HG03575 (cell line): ENCODE results near the gene DNAJB1.

ENCODE experiments used
- ATAC-seq: cut with Tn5 transposase; IDR thresholded peaks from one replicate; pipeline ENCODE4 v1.9.1; 2021; ENCODE audit not compliant: unreplicated experiment, insufficient number of reproducible peaks, low FRiP score; ENCODE audit errors: extremely low read depth

DNAJB1 gene

DNA sequence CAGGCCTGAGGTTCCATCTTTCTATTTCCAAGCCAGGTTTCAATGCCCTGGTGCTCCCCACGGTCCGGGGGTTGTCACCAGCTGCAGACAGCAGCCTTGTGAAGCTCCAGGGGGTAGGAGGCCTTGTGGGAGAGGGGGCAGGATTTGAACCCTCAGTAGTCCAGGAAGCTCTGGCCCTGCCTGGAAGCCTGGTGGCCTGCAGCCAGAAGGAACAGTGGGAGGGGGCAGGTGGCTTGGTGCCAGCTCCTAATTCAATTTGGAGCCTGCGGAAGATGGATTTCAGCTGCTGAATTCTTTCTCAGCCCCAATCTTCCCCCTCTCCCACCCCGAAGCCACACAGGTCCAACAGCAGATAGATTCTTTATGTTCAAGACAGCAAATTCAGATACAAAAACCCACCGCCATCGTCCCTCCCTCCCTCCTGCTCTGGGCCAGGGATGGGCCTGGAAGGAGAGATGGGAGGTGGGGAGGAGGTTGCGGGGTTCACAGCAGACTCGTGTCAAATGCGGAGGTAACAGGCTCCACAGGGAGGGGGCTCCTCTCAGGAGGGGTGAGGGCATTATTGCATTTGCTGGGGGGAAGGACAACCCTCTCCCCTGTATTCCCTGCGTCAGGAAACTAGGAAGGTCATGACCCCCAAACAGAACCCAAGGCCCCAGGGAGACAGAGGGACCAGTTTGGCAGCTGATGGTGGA lies 40.6 kb downstream of the DNAJB1 start:
- no peak for ATAC-seq

DNA sequence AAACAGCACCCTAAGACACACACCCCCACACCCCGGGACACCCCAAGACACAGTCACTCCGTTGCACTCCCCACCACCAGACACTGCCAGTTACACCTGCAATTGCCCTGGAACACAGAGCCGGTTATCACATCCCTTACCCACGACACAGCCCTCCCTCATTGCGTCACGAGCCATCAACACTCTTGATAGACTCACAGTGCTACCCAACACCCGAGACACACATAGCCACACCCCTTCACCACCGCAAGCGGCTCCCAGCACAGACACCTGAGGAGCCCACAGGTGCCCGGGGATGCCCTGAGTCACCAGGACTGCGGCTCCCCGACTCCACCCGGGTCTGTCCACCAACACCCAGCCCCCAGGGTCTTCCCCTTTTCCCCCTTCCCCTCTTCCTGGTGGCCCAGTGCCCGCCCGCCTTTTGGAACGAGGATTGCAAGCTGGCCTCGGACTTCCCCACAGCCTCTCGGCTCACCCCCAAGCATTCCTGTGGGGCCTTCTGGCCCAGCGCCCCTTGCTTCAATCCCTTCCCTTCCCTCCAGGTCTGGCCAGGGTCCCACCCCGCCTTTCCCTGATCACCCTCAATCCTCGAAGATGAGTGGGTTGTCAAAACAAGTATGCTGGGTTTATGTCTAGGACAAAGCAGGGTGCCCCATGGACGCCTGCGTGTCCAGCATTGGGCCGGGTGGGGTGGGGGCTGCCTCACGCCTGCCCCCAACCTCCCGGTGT lies 41.4 kb downstream of the DNAJB1 start:
- ATAC-seq: no peak

DNA sequence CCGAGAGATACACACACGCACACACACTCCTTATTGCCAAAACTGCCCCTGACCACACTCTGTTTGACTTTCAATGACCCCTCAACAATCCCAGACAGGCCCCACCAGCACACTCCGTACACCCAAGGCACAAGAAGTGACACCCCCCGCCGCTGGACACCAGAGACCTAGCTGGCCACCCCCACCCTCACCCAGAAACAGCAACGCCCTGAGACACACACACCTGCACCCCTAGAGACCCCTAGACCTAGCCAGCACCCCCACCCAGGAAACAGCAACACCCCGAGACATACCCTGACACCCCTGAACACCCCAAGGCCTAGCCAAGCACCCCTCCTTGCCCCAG lies 41.9 kb downstream of the DNAJB1 start:
- no peak for ATAC-seq

DNA sequence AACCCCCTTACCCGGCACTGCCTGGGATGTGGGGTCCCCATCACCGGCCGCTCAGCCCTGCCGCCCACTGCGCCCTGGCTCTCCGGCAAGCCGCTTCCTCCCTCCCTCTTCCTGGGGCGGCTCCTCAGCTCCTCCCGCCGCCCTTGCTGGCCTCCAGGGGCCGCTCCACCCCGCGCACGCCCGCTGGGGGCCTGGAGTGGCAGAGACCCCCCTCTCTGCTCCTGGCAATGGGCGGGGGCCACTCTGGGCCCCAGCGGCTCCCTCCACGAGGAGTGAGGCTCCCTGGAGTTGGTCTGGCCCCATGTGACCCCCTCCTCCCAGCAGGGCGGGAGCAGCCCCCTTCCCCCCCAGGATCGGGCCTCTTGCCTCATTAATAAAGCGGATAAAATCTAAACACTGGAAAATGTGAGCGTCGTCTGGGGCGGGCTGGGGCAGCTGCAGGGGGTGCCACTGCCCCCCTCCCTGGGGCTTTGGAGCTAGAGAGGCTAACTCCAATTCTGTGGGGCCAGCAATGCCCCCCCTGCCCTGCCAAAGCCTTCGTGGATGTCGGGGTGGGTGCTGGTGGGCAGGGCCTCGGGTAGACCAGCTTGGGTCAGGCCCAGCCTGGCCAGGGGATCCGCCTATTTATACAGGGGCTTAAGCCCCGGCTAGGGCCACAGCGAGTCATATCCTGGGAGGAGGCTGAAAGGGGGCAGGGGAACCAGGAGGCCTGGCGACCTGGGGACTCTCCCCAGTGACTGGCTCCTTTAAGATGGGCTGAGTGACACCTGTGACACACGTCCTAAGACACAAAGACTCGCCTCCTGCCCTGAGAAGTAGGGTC lies 42.7 kb downstream of the DNAJB1 start, which contains the start of gene PTGER1:
Gene PTGER1 (minus strand): TSS at position 104 of the 823 bp plus-strand sequence. CDS start 1,034 bp downstream, outside the sequence.
- ATAC-seq: no peak

DNA sequence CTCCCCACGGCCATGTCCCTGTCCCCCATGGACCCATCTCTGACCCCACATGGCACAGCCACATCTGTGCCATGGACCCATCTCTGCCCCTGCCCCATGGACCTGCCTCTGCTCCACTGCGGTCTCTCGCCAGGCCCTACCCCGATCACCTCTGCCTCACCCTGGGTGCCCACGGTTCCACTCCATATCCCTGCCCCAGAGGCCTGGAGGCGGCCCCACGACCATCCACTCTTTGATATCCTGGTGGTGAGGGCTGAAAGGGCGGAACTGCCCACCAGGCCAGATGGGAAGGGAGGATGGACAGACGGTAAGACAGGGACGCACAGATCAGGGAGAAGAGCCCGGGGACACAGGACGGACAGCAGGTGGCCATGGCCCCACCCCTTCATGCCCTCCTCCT lies 43.4 kb downstream of the DNAJB1 start:
- ATAC-seq: no peak

DNA sequence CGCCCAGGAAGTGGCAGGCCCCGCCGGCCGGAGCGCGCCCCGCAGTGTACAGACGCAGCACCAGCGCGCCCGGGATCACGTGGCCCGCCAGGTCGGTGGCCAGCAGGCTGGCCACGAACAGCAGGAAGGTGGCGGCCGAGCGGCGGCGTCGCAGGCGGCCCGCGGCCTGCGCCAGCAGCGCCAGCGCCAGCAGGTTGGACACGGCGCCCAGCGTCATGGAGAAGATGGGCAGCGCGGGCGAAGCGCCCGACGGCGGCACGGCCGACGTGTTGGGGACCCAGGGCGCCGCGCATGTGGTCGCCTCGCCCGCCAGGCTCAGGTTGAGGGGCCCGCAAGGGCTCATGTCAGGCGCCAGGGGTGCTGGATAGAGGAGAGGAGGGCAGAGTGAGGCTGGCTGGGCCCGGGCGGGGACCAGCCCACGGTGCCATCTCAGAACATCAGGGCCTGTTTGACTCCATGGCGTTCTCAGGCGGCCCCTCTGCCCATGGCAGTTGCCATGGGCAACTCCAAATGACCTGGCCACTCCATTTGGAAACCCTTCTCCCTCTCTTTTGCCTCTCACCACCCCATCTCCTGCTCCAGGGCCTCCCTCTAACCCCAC lies 44.1 kb downstream of the DNAJB1 start:
- no peak for ATAC-seq

DNA sequence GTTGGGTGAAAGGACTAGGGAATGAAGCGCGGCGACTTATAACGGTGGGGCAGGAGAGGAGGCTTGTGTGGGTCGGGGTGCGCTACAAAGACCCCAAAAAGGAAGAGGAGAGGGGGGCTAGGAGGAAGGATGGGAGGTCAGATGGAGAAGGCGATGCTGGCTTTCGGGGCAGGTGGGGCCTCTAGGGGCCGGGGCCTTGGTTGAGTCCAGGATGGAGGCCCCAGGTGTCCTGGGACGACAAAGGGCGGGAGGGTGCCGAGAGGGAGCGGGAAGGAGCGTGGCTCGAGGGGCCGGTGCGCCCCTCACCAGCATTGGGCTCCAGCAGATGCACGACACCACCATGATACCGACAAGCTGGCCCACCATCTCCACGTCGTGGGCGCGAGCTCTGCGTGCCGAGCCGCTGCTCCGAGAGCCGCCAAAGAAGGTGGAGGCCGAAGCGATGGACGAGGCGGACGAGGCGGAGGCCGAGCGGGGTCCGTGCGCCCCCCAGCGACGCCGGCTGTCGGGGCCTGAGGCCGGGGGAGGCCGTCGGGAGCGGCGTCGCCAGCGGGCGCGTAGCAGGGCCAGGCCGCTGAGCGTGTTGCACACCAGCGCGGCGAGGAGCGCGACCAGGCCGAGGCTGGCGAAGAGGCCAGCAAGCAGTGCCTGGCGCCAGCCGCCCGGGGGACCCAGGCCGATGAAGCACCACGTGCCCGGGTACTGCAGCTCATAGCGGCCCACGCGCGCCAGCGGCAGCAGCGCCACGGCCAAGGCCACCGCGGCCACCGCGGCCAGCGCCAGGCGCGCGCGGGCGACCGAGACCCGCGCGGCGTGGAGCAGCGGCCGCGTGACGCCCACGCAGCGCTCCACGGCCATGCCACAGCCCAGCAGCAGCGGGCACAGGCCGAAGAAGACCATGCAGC lies 44.9 kb downstream of the DNAJB1 start:
- ATAC-seq: no peak

DNA sequence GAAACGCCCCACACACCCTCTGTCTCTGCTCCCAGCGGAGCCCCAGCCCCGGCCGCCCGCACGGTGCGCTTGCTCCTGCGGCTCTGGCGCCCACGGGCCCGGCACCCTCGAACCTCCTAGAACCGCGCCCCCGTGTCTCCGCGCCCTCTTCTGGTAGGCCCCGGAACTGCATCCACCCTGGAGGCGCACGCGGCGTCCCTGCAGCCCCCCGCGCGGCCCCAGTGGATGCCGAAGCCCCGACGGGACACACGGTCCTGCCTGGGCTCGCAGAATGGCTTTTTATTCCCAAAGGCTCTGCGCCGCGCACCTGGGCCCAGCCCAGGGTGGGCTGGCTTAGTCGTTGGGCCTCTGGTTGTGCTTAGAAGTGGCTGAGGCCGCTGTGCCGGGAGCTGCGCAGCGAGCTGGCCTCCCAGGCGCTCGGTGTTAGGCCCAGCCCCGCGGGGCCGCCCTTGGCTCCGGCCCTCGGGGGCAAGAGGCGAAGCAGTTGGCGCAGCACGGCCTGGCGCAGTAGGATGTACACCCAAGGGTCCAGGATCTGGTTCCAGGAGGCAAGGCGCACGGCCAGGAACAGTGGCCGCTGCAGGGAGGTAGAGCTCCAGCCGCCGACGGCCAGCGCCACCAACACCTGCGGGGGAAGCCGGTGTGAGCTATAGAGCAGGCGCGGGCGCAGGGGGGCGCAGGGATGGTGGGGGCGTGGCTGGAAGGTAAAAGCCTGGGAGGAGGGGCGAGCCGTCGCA lies 45.8 kb downstream of the DNAJB1 start:
- ATAC-seq: no peak

DNA sequence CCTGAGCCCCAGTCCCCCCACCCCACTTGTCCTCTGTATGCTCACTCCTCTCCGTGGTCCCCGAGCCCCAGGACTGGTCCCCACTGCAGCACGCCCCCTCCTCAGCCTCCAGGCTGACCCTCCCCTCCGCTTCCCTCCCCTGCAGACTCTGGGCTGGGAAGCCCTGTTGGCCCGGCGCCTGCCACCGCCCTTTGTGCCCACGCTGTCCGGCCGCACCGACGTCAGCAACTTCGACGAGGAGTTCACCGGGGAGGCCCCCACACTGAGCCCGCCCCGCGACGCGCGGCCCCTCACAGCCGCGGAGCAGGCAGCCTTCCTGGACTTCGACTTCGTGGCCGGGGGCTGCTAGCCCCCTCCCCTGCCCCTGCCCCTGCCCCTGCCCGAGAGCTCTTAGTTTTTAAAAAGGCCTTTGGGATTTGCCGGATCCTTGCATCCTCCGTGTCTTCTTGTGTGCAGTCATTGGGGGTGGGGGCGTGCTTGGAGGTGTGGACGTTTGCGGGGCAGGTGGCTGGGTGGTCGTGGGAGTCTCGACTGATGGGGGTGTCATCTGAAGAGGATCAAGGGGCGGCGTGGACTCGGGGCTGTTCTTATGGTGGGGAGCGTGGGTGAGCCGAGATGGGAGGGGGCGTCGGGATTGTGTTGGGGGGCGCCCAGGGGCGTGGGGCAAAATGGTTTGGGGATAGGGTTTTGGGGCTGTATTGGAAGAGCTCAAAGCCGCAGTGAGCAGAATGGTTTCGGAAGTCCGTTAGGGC lies 46.6 kb downstream of the DNAJB1 start:
- ATAC-seq: no peak

DNA sequence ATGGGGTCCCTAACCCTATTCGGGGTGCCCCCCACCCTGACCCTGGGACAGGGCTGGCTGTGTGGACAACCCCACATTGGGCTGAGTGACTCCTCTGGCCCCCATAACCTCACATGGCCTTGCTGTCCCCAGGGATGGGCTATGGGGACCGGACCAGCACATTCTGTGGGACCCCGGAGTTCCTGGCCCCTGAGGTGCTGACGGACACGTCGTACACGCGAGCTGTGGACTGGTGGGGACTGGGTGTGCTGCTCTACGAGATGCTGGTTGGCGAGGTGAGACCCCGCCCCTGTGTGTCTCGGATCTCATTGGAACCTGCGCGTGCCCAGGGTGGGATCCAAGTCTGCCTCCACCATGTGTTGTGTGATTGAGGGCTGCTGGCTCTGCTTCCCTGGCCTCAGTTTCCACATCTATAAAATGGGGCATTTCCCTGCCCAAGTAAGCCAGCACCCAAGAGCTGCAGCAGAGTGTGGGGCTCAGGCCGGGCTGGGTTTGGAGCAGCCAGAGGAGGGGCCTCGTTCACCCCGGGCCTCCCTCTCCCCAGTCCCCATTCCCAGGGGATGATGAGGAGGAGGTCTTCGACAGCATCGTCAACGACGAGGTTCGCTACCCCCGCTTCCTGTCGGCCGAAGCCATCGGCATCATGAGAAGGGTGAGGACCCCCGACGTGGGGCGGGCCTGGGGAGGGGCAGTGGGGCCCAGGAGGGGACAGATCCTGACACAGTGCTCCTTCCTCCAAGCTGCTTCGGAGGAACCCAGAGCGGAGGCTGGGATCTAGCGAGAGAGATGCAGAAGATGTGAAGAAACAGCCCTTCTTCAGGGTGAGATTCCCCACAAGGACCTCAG lies 47.9 kb downstream of the DNAJB1 start:
- no peak for ATAC-seq

DNA sequence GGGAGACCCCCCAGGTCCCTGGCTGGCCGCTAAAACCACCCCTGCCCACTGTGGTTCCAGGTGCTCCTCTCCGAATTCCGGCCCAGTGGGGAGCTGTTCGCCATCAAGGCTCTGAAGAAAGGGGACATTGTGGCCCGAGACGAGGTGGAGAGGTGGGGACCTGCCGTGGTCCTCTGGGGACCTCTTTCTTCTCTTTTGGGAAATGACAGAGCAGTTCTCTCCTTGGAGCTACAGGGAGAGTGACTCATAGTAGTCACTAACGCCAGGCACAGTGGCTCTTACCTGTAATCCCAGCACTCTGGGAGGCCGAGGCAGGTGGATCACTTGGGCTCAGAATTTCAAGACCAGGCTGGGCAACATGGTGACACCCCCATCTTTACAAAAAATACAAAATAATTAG lies 50.4 kb downstream of the DNAJB1 start:
- no peak for ATAC-seq

DNA sequence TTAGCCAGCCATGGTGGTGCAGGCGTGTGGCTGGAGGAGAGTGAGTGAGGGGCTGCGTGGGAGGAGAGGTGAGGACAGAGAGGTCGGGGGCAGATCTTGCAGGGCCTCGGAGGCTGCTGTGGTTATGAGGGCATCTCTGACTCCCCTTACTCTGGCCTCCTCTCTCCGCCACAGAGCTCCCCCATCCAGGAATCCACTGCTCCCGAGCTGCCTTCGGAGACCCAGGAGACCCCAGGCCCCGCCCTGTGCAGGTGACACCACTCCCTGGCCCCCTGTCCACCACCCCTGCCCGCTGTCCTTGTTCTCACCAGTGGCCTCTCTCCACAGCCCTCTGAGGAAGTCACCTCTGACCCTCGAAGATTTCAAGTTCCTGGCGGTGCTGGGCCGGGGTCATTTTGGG lies 50.8 kb downstream of the DNAJB1 start:
- ATAC-seq: no peak
